ENCODE measurements around the gene TRIM24.
A peak's percentile ranks its signal among the peaks of the same experiment; 100 is the strongest.
"Not testable (repeated sequence)": the region's sequence is repeated elsewhere in the genome, so short reads cannot be mapped to it uniquely, and the experiment has no call there.

TRIM24 gene

DNA sequence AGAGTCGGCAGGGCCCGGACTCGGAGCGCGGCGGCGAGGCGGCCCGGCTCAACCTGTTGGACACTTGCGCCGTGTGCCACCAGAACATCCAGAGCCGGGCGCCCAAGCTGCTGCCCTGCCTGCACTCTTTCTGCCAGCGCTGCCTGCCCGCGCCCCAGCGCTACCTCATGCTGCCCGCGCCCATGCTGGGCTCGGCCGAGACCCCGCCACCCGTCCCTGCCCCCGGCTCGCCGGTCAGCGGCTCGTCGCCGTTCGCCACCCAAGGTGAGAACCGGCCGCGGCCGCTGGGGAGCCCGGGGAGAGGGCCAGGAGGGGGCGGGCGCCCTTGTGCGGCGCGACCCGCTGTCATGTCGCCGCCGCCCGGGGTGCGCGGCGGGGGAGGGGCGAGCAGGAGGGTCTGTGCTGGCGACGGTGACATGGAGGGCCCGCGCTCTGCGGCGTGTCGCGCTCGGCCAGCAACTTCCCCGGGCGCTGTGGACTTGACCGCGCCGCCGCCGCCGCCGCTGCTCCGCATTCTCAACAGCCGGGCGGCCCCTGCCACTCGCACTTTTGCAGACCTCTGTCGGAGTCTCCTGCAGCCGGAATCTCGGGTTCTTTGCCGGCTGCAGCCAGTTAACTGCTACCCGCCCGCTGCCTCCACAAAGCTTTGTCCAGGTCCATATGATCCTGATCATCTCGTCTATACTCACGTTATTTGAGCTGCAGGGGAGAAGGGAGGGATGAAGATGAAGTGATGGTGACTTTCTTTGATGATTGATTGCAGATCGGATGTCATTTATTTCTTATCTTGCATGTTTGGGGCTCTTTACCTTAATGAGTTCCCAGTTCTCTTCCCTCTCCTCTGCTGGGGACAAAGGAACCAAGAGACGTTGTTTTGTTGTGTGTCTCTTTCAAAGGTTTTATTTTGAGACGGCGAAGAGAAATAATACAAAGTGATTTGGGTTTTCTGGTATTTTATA lies 869 bp downstream of the TRIM24 start:
- TF ChIP-seq, protein P1, sequence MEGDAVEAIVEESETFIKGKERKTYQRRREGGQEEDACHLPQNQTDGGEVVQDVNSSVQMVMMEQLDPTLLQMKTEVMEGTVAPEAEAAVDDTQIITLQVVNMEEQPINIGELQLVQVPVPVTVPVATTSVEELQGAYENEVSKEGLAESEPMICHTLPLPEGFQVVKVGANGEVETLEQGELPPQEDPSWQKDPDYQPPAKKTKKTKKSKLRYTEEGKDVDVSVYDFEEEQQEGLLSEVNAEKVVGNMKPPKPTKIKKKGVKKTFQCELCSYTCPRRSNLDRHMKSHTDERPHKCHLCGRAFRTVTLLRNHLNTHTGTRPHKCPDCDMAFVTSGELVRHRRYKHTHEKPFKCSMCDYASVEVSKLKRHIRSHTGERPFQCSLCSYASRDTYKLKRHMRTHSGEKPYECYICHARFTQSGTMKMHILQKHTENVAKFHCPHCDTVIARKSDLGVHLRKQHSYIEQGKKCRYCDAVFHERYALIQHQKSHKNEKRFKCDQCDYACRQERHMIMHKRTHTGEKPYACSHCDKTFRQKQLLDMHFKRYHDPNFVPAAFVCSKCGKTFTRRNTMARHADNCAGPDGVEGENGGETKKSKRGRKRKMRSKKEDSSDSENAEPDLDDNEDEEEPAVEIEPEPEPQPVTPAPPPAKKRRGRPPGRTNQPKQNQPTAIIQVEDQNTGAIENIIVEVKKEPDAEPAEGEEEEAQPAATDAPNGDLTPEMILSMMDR (IDR thresholded peaks at IDR 0.05; ENCODE audit: insufficient read depth, low read length, missing control alignments) = no peak
- ChIA-PET POLR2A (interaction anchor here (0.8 kb wide), 1 partner anchor 127 kb away, joined by 3 read pairs; no protein-coding TSS in a partner anchor), CTCF (no interaction called here)
- no peak for DNase-seq (ENCODE audit: low read depth, low spot score)
- H3K4me3 ChIP-seq (ENCODE audit: low read depth, low read length) = peak overlapping the region; percentile 74

DNA sequence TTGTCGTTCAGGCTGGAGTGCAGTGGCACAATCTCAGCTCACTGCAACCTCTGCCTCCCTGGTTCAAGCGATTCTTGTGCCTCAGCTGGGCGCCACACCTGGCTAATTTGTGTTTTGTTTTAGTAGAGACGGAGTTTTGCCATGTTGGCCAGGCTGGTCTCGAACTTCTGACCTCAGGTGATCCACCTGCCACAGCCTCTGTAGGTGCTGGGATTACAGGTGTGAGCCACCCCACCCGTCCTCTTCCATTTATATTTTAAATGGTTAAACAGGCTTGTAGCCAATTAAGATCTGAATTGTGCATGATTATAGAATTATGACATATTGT lies 3.2 kb downstream of the TRIM24 start:
- DNase-seq (ENCODE audit: low read depth, low spot score); CTCF ChIA-PET; H3K4me3 ChIP-seq (ENCODE audit: low read depth, low read length); POLR2A ChIA-PET: not testable (repeated sequence)

DNA sequence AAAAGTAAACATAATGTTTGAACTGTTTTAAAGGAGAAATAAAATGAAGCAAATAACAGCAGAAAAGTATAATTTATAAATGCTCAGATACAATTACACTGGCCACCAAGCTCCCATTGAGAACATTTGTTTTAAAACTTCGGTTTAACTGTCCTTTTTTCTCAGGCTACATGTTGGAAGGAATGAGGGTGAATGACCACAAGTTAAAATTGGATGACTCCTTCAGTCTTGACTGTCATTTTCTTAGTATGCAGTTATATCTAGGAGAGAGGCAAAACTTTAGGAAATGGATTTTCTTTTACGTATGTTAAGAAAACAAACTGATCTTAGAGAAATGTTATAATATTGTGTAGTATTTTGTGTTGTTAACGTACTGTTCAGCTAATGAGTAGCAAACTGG lies 5.0 kb downstream of the TRIM24 start:
- ChIA-PET POLR2A (no interaction called here), CTCF (interaction anchor here (1.1 kb wide), 1 partner anchor 411 kb away, joined by 3 read pairs; no protein-coding TSS in a partner anchor)
- DNase-seq (ENCODE audit: low read depth, low spot score) = no peak
- no peak overlapping the region for H3K4me3 ChIP-seq (ENCODE audit: low read depth, low read length)
- TF ChIP-seq, protein P1 (IDR thresholded peaks at IDR 0.05; ENCODE audit: insufficient read depth, low read length, missing control alignments) = no peak

DNA sequence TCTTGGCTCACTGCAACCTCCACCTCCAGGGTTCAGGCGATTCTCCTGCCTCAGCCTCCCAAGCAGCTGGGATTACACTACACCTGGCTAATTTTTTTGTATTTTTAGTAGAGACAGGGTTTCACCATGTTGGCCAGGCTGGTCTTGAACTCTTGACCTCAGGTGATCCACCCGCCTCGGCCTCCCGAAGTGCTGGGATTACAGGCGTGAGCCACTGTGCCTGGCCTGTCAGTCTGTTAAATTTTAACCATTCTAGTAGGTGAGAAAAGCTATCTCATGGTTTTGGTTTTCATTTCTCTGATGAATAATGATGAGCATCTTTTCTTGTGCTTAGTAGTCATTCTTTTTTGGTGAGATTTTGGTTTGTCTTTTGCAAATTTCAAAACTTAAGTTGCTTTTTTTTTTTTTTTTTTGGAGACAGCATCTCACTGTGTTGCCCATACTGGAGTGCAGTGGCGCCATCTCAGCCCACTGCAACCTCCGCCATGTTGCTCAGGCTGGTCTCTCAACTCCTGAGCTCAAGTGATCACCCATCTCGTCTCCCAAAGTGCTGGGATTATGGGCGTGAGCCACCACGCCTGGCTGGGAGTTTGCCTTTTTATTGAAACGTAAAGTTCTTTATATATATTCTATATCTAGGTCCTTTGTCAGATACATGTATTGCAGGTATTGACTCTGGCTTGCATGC lies 6.2 kb downstream of the TRIM24 start:
- H3K4me3 ChIP-seq (ENCODE audit: low read depth, low read length); DNase-seq (ENCODE audit: low read depth, low spot score); POLR2A ChIA-PET: not testable (repeated sequence)
- CTCF ChIA-PET = interaction anchor here (1.1 kb wide), 1 partner anchor 410 kb away, joined by 3 read pairs; no protein-coding TSS in a partner anchor

DNA sequence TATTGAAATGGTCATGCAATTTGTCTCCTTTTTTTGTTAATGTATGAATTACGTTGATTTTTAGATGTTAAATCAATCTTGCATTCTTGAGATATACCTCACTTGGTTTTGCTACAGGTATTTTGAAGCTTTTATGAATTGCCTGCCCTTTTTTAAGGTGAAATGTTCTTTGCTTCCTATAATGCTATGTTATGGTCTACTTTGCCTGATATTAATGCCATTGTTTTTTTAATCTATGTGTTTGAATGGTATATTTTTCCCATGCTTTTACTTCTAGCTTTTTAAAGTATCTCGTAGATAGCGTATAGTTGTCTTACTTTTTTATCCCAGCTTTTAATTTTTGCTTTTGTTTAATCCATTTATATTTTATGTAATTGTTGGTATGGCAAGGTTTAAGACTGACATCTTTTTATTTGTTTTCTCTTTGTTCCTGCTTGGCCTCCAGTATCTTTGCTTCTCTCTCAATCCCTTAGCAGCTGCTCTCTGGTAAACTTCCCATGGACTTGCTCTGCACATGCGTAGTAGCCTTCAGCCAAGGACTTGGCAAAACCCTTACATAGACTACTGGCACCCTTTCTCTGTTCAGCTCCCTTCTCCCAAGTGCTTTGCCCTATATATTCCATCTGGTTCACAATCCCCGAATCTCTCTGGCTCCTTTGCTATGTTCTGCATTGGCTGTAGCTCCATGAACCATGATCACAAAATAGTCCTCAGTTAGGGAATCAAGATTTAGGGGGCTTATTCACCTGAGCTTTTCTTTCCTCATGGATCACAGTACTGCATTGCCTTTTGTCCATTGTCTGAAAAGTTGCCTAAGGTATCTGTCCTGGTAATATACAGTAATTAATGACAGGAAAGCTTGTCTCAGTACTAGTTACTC lies 8.4 kb downstream of the TRIM24 start:
- POLR2A ChIA-PET = no interaction called here
- no peak for DNase-seq (ENCODE audit: low read depth, low spot score)
- TF ChIP-seq, protein P1 (IDR thresholded peaks at IDR 0.05; ENCODE audit: insufficient read depth, low read length, missing control alignments) = no peak
- CTCF ChIA-PET = interaction anchor here (2.1 kb wide), 1 partner anchor 10 kb away, joined by 7 read pairs; no protein-coding TSS in a partner anchor
- H3K4me3 ChIP-seq (ENCODE audit: low read depth, low read length) = no peak overlapping the region

DNA sequence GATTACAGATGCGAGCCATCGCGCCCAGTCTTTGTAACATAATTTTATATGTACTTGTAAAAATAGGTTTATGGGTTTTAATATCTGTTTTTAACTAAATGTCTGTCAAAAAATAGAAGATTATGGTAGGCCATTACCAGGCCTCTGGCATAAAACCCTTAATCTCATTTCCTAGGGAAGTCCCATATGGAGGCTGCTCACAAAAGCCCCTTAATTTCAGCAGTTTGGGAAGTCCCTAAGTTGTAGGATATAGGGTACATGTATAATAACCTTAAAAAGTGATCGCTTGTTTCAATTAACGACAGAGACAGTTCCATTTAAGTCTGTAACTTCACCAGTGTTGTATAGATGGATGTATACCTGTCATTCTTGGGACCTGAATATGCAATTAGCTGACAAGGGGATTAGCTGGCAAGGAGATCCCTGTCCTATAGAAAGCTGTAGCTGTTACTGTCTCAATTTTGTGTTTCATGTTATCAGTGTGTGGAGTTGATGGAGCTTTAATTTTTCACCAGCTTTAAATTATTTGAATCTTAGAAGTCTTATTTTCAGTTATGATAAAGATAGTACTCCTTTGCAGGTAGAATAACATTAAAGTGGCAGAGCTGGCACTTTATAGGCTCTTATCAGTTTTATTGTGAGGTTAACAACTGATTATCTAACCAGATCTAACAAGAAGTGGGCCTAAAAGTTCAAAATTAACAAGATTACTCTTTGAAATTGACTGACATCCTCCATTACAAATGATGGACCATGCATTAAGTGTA lies 10.5 kb downstream of the TRIM24 start:
- no peak for DNase-seq (ENCODE audit: low read depth, low spot score)
- no peak overlapping the region for H3K4me3 ChIP-seq (ENCODE audit: low read depth, low read length)
- TF ChIP-seq, protein P1 (IDR thresholded peaks at IDR 0.05; ENCODE audit: insufficient read depth, low read length, missing control alignments) = no peak
- POLR2A ChIA-PET = no interaction called here
- CTCF ChIA-PET = interaction anchor here (0.9 kb wide), 1 partner anchor 268 kb away, joined by 3 read pairs; no protein-coding TSS in a partner anchor
